HepG2 (cell line): ENCODE data around the gene HTRA2. TPM values are rescaled to one million over a fixed set of nuclear protein-coding genes. Genes with fewer than 3 reads are reported as not detected.

Experiments
- DDIT3 ChIP-seq: sonication (generic); formaldehyde crosslinking; IDR thresholded peaks from 2 replicates; pipeline ENCODE4 v1.4.0; 2020; ENCODE audit warnings: mild to moderate bottlenecking, missing genetic modification reagents
- GZF1 ChIP-seq: sonication (generic); formaldehyde crosslinking; IDR thresholded peaks from 2 replicates; pipeline ENCODE4 v1.5.1; 2020; ENCODE audit warnings: mild to moderate bottlenecking, missing genetic modification reagents
- HOXA5 ChIP-seq: sonication (generic); formaldehyde crosslinking; IDR thresholded peaks from 2 replicates; pipeline ENCODE4 v1.4.0; 2020; ENCODE audit warnings: missing genetic modification reagents
- KAT2B ChIP-seq: fragments of 150-350 bp; IDR thresholded peaks from 2 replicates; pipeline ENCODE4 v1.6.1; 2014; ENCODE audit warnings: low read depth, low read length, borderline replicate concordance
- KIAA2018 ChIP-seq: sonication (generic); formaldehyde crosslinking; IDR thresholded peaks from 2 replicates; pipeline ENCODE4 v1.5.0; 2020; ENCODE audit warnings: mild to moderate bottlenecking, missing genetic modification reagents, borderline replicate concordance
- KLF13 ChIP-seq: sonication (generic); formaldehyde crosslinking; IDR thresholded peaks from 2 replicates; pipeline ENCODE4 v1.4.0; 2020; ENCODE audit warnings: mild to moderate bottlenecking, missing genetic modification reagents
- NAIF1 ChIP-seq: sonication (generic); formaldehyde crosslinking; IDR thresholded peaks from 2 replicates; pipeline ENCODE4 v1.5.0; 2020; ENCODE audit warnings: mild to moderate bottlenecking, missing genetic modification reagents, borderline replicate concordance
- NCOA2 ChIP-seq: sonication (generic); formaldehyde crosslinking; IDR thresholded peaks from 2 replicates; pipeline ENCODE4 v1.8.0; 2022; ENCODE audit warnings: inconsistent platforms
- NFKB2 ChIP-seq: sonication (generic); formaldehyde crosslinking; IDR thresholded peaks from 2 replicates; pipeline ENCODE4 v1.4.0; 2020; ENCODE audit warnings: missing genetic modification reagents, borderline replicate concordance
- SATB2 ChIP-seq: sonication (generic); formaldehyde crosslinking; IDR thresholded peaks from 2 replicates; pipeline ENCODE4 v1.5.0; 2020; ENCODE audit warnings: missing genetic modification reagents
- SMC3 ChIP-seq: IDR thresholded peaks from 2 replicates; pipeline ENCODE4 v1.6.1; 2011; ENCODE audit warnings: low read length, improper control_type of control experiment
- TCF7 ChIP-seq: sonication (generic); IDR thresholded peaks from 2 replicates; pipeline ENCODE4 v1.6.1; 2016; ENCODE audit warnings: antibody characterized with exemption, low read depth
- TOE1 ChIP-seq: sonication (generic); formaldehyde crosslinking; IDR thresholded peaks from 2 replicates; pipeline ENCODE4 v1.4.0; 2020; ENCODE audit warnings: mild to moderate bottlenecking, missing genetic modification reagents
- ZC3H13 ChIP-seq: sonication (generic); formaldehyde crosslinking; IDR thresholded peaks from 2 replicates; pipeline ENCODE4 v1.8.1; 2023; ENCODE audit warnings: mild to moderate bottlenecking, missing genetic modification reagents, moderate library complexity
- ZNF264 ChIP-seq: sonication (generic); formaldehyde crosslinking; IDR thresholded peaks from 2 replicates; pipeline ENCODE4 v1.4.0; 2020; ENCODE audit warnings: missing genetic modification reagents
- ZNF276 ChIP-seq: sonication (generic); formaldehyde crosslinking; IDR thresholded peaks from 2 replicates; pipeline ENCODE4 v1.4.0; 2020; ENCODE audit warnings: mild to moderate bottlenecking, low read depth, missing genetic modification reagents
- ZNF83 ChIP-seq: sonication (generic); formaldehyde crosslinking; IDR thresholded peaks from 2 replicates; pipeline ENCODE4 v1.4.0; 2020; ENCODE audit warnings: missing genetic modification reagents, mild to moderate bottlenecking, borderline replicate concordance
- ZNF879 ChIP-seq: sonication (generic); formaldehyde crosslinking; IDR thresholded peaks from 2 replicates; pipeline ENCODE4 v1.8.1; 2023; ENCODE audit warnings: missing genetic modification reagents
- polyA plus RNA-seq, 8 experiments: library from polyadenylated mRNA; depleted of rRNA in 3 of 8; stranded (reverse) in 7 of 8; unstranded in 1 of 8; fragments of >200 nt; fragmentation: Illumina TruSeq in 4 of 8; extraction: Trizol in 4 of 8; gene quantifications; 2 replicates each; pipeline versions ENCODE4 v1.2.1 to v1.2.3, GENCODE V29; 2011 to 2016; ENCODE audit warnings: low read depth in 4 of 8, missing spikeins in 1 of 8, mixed read lengths in 1 of 8; ENCODE audit not compliant: insufficient read depth in 1 of 8
- total RNA-seq, 5 experiments: library from RNA; depleted of rRNA; stranded (reverse); fragments of >200 nt; fragmentation: Illumina TruSeq; extraction: Trizol; gene quantifications; 2 replicates each; pipeline ENCODE4 v1.2.3, GENCODE V29; 2016; ENCODE audit warnings: low read depth in 1 of 5
- TF ChIP-seq, protein P1 (sequence below): IDR thresholded peaks from 2 replicates; pipeline ENCODE4 v1.6.1; 2016; ENCODE audit warnings: low read depth, borderline replicate concordance

Gene HTRA2
- total and polyA plus RNA-seq, 2 of the 13 experiments (the other 11 are each of a cell fraction or from before 2014, with no cell fraction given): 47.7 to 50.3 TPM

- TF ChIP-seq ZNF83 (CRISPR knock-in tag) (no peak), ZNF879 (CRISPR knock-in tag) (no peak), TOE1 (CRISPR knock-in tag) (0 out of 2 replicates have a peak, but pooled peaks have one; percentile 39), DDIT3 (CRISPR knock-in tag) (no peak), NAIF1 (CRISPR knock-in tag) (no peak), KIAA2018 (CRISPR knock-in tag) (no peak), SATB2 (CRISPR knock-in tag) (no peak), ZNF276 (CRISPR knock-in tag) (no peak), NCOA2 (peak; percentile 23; the same call in 1 of the 2 replicates), HOXA5 (no peak), KAT2B (no peak), TCF7 (no peak), GZF1 (CRISPR knock-in tag) (peak; percentile 75; the same call in 1 of the 2 replicates), SMC3 (no peak), NFKB2 (CRISPR knock-in tag) (no peak), ZNF264 (no peak), ZC3H13 (CRISPR knock-in tag) (peak; percentile 83), KLF13 (CRISPR knock-in tag) (no peak)
- TF ChIP-seq, protein P1, sequence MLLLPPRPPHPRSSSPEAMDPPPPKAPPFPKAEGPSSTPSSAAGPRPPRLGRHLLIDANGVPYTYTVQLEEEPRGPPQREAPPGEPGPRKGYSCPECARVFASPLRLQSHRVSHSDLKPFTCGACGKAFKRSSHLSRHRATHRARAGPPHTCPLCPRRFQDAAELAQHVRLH (CRISPR knock-in tag): no peak
Observed at GRCh38 chr2:74512744-74513604, 16.8 kb upstream of the HTRA2 start (continued).
